ENCODE data around the gene TTC31.

Gene TTC31

GRCh38 chr2:74527741-74528140 is 44.9 kb downstream of the TTC31 start:
- DNase-seq, result no peak

DNA sequence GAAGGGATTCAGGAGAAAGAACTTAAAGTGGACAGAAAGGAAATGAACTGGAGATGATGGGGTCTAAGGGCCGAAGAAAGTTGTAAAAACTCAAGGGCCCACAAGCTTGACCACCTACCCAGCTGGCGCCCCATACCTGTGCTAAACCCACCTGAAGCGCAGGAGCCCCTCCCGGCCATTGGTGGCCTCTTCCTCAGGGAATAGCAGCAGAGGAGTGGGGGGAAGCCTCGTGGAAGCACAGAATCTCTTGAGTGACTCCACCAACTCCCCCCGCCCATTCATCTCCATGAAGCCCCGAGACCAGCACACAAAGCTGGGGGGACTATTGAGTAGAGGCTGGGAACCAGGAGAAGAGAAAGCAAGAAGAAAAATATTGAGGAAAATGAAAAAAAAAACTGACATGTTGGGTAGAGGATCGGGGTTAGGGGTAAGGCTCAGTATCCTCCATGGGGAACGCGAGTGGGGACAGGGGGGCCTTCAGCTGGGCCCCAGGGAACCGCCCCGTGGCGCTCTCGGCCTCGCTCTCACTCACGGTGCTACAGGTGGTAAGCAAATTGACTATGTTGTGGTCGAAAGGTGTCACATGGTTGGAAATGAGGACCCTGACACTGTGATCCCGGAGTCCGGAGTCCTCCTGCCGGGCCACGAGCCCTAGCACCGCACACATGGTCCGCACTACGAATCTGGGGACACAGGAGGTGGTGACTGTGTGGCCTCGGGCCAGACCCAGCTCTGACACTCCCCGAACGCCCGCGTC is 45.9 kb downstream of the TTC31 start:
- no peak for DNase-seq

DNA sequence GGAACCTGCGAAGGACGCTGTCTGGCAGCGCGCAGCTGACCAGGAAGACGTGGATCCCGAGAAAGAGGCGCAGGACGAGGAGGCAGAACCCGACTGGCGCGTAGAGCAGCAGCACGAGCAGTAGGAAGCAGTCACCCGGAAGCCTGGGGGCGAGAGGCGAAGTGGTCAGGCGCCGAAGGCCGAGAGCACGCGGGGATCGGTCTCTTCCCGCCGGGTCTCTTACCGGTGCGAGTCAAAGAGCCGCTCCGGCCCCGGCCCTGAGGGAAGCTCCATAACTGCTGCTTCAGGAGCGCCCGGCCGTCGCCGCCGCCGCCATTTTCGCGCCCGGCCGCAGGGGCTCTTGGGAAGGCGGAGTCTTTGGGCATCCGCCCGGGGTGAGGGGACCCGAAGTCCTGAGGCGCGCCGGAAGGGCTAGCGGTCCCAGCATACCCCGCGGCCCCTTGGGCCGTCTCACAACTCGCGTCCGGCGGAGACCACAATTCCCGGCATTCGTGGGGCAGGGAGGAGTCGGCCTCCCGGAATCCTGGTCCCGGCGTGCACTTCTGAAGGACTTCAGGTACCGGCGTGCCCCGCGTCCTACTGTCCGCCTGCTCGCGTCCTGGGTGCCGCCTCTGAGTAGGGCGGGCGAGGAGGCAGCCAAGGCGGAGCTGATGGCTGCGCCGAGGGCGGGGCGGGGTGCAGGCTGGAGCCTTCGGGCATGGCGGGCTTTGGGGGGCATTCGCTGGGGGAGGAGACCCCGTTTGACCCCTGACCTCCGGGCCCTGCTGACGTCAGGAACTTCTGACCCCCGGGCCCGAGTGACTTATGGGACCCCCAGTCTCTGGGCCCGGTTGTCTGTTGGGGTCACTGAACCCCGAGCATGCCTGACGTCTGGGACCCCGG is 46.7 kb downstream of the TTC31 start, which contains the start of the genes AUP1 and HTRA2:
AUP1 (minus strand) TSS at position 350 of the 882 bp plus-strand sequence; CDS start at position 273, 77 bp downstream.
HTRA2 (plus strand) TSS at position 577 of the 882 bp plus-strand sequence; CDS start at position 651, 74 bp downstream.
- DNase-seq, result peak; percentile 96

DNA sequence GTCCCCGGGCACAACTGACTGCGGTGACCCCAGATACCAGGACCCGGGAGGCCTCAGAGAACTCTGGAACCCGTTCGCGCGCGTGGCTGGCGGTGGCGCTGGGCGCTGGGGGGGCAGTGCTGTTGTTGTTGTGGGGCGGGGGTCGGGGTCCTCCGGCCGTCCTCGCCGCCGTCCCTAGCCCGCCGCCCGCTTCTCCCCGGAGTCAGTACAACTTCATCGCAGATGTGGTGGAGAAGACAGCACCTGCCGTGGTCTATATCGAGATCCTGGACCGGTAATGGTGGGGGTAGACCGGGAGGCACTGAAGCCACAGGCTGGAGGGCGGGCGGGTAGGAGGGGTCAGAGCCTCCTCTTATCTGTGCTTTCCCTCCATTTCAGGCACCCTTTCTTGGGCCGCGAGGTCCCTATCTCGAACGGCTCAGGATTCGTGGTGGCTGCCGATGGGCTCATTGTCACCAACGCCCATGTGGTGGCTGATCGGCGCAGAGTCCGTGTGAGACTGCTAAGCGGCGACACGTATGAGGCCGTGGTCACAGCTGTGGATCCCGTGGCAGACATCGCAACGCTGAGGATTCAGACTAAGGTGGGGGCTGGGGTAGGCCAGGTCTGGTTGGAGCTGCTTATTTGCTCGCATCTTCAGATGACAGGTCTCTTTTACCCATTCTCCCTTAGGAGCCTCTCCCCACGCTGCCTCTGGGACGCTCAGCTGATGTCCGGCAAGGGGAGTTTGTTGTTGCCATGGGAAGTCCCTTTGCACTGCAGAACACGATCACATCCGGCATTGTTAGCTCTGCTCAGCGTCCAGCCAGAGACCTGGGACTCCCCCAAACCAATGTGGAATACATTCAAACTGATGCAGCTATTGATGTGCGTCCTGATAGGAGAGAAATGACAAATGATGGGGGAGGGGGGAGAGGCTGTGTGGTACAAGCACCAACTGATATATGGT is 47.6 kb downstream of the TTC31 start:
- DNase-seq, result peak; percentile 81

GRCh38 chr2:74531666-74532065 is 48.8 kb downstream of the TTC31 start:
- no peak for DNase-seq

DNA sequence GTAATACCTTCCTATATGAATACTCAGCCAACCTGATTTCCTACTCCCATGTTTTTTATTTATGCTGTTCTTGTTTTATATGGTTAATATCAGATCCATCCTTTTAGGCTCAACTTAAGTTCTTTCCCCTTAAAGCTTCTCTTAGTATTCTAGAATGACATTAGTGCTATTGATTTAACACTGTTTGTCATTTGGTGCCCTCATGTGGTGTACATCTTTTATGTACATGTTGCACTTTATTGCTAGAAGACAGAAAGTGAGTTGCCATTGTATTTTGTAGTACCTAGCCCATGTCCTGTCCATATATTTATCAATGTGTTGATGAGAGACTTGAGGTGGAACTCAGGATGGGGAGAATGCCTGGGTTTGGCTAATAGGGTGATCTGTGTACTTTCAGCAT is 49.3 kb downstream of the TTC31 start:
- DNase-seq, result no peak

- no peak for DNase-seq
Measured at GRCh38 chr2:74533464-74533863, 50.6 kb downstream of the TTC31 start.

- no peak for DNase-seq
Measured at GRCh38 chr2:74534411-74534810, 51.5 kb downstream of the TTC31 start.

GRCh38 chr2:74535440-74535965 is 52.6 kb downstream of the TTC31 start:
- DNase-seq, result no peak

- DNase-seq, result no peak
Measured at GRCh38 chr2:74536166-74536950, 53.5 kb downstream of the TTC31 start.

DNA sequence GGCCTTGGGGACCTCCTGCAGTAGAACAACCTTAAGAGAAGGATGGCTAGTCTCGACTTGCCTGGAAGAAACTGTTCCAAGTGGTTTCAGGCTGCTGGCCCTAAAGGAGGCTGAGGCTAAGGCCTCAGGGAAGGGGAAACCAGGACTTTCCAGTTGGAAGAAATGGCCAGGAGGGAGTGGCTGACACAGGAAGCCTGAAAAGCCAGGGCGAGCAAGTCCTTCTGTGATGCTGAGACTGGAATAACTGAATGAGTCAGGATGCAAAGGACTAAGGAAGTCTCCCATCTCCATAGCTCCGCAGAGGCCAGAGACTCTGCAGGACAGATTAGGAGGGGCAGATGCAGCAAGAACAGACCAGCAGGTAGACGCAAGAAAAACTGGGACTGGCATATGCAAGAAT is 54.3 kb downstream of the TTC31 start:
- DNase-seq, result no peak

DNA sequence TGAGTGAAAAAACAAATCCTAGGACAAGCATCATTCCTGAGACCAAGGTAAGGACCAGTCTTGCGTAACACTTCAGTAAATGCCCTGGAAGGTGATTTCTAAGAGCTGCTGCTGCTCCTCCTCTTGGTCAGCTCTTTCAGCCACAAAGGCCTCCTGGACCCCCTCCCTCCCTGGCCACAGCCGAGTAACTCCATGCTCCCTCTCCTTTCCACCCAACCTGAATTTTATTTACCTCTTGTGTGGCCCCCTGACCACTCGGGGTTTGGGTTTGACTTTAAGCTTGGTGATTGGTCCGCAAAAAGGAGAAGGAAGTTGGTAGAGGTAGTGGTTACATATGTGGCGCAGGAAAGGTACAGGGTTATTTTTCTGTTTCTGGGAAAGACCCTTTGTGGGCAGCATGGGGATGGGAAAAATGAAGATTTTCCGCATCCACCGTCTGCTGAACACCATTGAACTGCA is 56.0 kb downstream of the TTC31 start:
- DNase-seq, result no peak

GRCh38 chr2:74540291-74540690 is 57.4 kb downstream of the TTC31 start:
- DNase-seq, result no peak

DNA sequence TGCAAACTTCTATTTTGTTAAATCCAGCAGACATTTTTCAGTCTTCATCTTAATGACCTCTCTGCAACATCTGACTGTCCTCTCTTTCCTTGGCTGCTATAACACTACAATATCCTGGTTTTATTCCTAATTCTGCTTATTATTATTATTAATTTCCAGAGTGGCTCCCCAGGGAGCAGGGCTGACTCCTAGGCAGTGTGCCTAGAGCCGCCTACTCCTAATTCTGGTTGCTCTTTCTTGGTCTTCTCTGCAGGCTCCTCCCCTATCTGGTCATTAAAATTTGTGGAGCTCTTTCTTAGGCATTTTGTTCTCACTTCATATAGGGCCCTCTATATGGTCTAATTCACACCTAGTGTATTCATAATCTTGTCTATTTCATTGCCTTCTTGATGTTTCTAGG is 60.1 kb downstream of the TTC31 start:
- DNase-seq, result no peak
